ENCODE measurements around the gene SAPCD2. TPM values are rescaled to one million over a fixed set of nuclear protein-coding genes. Genes with fewer than 3 reads are reported as not detected.

SAPCD2 gene
- total RNA-seq, 1 experiment from 2014 or later: 18.4 TPM

DNA sequence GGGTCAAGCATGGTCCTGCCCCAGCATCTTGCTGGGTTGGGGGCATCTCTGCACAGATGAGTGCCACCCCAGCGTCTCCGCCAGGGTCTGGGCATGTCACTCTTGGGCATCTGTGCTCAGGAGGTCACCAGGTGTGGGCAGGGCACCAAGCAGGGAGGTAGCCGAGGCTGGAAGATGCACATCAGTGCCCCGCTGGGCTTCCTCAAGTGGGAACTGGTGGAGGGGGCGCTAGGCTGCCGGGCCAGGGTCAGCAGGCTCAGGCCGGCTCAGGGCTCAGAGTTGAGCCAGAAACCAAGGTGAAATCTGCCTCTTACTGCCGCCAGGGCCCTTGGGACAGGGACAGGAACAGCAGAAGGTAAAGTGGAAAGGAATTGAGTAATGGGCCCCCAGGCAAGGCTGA is 34.4 kb downstream of the SAPCD2 start:
- Histone ChIP-seq H3K27me3 (ENCODE audit: control insufficient read depth, insufficient read depth, low read length) (no peaks in the 10 kb centered on the region), H3K4me1 (ENCODE audit: control insufficient read depth, insufficient read depth, low read length) (peaks cover 5% of the 10 kb centered on the region), H3K36me3 (ENCODE audit: control insufficient read depth, insufficient read depth, low read length) (no peaks in the 10 kb centered on the region), H3K9me3 (ENCODE audit: control insufficient read depth, insufficient read depth, low read depth, low read length) (no peaks in the 10 kb centered on the region), H3K27ac (ENCODE audit: low read length) (no peak overlapping the region), H3K4me3 (ENCODE audit: low read depth in 2 of 2, low read length in 2 of 2) (no peak overlapping the region)
- no TSS peak for BruUV-seq (replicated peaks)
- in situ Hi-C loops (cut with HindIII; ENCODE audit: low pct_unique_long_range_greater_than_20kb, low sequenced_read_pairs) (no loop called here), intact Hi-C loops (cut with micrococcal nuclease; ENCODE audit: unreplicated experiment) (loop anchor here (10.0 kb wide), 1 partner anchor 91 kb away; the partner anchor contains the start of genes C8G and FBXW5)
- ATAC-seq (no peak), DNase-seq (ENCODE audit: low read depth, low spot score) (no peak)
- no peak for TF ChIP-seq POLR2AphosphoS5 (IDR thresholded peaks at IDR 0.05; ENCODE audit: low read depth, low read length)
- TF ChIP-seq, protein P1, sequence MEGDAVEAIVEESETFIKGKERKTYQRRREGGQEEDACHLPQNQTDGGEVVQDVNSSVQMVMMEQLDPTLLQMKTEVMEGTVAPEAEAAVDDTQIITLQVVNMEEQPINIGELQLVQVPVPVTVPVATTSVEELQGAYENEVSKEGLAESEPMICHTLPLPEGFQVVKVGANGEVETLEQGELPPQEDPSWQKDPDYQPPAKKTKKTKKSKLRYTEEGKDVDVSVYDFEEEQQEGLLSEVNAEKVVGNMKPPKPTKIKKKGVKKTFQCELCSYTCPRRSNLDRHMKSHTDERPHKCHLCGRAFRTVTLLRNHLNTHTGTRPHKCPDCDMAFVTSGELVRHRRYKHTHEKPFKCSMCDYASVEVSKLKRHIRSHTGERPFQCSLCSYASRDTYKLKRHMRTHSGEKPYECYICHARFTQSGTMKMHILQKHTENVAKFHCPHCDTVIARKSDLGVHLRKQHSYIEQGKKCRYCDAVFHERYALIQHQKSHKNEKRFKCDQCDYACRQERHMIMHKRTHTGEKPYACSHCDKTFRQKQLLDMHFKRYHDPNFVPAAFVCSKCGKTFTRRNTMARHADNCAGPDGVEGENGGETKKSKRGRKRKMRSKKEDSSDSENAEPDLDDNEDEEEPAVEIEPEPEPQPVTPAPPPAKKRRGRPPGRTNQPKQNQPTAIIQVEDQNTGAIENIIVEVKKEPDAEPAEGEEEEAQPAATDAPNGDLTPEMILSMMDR (IDR thresholded peaks at IDR 0.05): no peak
- TF ChIP-seq TCF7L2 (IDR thresholded peaks at IDR 0.05; ENCODE audit: low read depth, low read length): no peak
- TF ChIP-seq SIN3A (IDR thresholded peaks at IDR 0.05; ENCODE audit: borderline replicate concordance, insufficient read depth, low read depth, low read length): no peak
- TF ChIP-seq, protein P2, sequence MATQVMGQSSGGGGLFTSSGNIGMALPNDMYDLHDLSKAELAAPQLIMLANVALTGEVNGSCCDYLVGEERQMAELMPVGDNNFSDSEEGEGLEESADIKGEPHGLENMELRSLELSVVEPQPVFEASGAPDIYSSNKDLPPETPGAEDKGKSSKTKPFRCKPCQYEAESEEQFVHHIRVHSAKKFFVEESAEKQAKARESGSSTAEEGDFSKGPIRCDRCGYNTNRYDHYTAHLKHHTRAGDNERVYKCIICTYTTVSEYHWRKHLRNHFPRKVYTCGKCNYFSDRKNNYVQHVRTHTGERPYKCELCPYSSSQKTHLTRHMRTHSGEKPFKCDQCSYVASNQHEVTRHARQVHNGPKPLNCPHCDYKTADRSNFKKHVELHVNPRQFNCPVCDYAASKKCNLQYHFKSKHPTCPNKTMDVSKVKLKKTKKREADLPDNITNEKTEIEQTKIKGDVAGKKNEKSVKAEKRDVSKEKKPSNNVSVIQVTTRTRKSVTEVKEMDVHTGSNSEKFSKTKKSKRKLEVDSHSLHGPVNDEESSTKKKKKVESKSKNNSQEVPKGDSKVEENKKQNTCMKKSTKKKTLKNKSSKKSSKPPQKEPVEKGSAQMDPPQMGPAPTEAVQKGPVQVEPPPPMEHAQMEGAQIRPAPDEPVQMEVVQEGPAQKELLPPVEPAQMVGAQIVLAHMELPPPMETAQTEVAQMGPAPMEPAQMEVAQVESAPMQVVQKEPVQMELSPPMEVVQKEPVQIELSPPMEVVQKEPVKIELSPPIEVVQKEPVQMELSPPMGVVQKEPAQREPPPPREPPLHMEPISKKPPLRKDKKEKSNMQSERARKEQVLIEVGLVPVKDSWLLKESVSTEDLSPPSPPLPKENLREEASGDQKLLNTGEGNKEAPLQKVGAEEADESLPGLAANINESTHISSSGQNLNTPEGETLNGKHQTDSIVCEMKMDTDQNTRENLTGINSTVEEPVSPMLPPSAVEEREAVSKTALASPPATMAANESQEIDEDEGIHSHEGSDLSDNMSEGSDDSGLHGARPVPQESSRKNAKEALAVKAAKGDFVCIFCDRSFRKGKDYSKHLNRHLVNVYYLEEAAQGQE (IDR thresholded peaks at IDR 0.05; ENCODE audit: insufficient read depth in 1 of 2, low read depth in 2 of 2, low read length in 1 of 2): no peak
- ChIA-PET CTCF (interaction anchor here (0.7 to 2.0 kb wide), 2 partner anchors 51 to 88 kb away, joined by 5 to 22 read pairs; no protein-coding TSS in a partner anchor), POLR2A (no interaction called here)

DNA sequence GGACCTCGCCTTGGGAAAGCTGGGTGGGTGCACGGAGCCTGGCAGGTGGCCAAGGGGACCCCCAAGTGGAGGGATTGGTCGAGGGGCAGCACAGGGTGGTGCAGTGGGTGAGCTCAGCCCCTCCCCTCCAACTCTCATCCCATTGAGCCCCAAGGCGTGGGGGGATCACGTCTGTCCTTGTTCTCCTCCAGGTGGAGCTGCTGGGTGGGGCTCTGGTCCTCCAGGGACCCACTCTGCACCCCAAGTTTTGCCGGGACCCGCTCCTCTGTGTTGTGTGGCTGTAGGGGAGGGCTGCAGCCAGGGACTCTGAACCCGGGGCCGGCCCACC is 34.9 kb downstream of the SAPCD2 start:
- Histone ChIP-seq H3K27ac (ENCODE audit: low read length) (no peak overlapping the region), H3K36me3 (ENCODE audit: control insufficient read depth, insufficient read depth, low read length) (no peaks in the 10 kb centered on the region), H3K4me1 (ENCODE audit: control insufficient read depth, insufficient read depth, low read length) (peaks cover 5% of the 10 kb centered on the region), H3K9me3 (ENCODE audit: control insufficient read depth, insufficient read depth, low read depth, low read length) (no peaks in the 10 kb centered on the region), H3K27me3 (ENCODE audit: control insufficient read depth, insufficient read depth, low read length) (no peaks in the 10 kb centered on the region), H3K4me3 (ENCODE audit: low read depth in 2 of 2, low read length in 2 of 2) (no peak overlapping the region)
- no TSS peak for BruUV-seq (replicated peaks)
- intact Hi-C loops (cut with micrococcal nuclease; ENCODE audit: unreplicated experiment): loop anchor here (10.0 kb wide), 1 partner anchor 91 kb away; the partner anchor contains the start of genes C8G and FBXW5
- in situ Hi-C loops (cut with HindIII; ENCODE audit: low pct_unique_long_range_greater_than_20kb, low sequenced_read_pairs): no loop called here
- no peak for TF ChIP-seq SIN3A (IDR thresholded peaks at IDR 0.05; ENCODE audit: borderline replicate concordance, insufficient read depth, low read depth, low read length)
- TF ChIP-seq, protein P1 (IDR thresholded peaks at IDR 0.05): peak; percentile 72; the same call in 1 of the 2 replicates
- POLR2A ChIA-PET: interaction anchor here (0.6 kb wide), 1 partner anchor 266 kb away, joined by 3 read pairs; no protein-coding TSS in a partner anchor
- ATAC-seq (peak; percentile 28), DNase-seq (ENCODE audit: low read depth, low spot score) (no peak)
- CTCF ChIA-PET: interaction anchor here (0.7 to 2.0 kb wide), 6 partner anchors 10 to 88 kb away, joined by 3 to 22 read pairs (median 4); no protein-coding TSS in a partner anchor
